ENCODE data around the gene KRT83.

GRCh38 chr12:52267266-52267665 lies 53.9 kb downstream of the KRT83 start:
- no peak for TF ChIP-seq NONO (IDR thresholded peaks at IDR 0.05)
- no peak for TF ChIP-seq NONO (CRISPR knock-in tag; conservative IDR thresholded peaks at IDR 0.05)
- no peak for TF ChIP-seq HNF4G (IDR thresholded peaks at IDR 0.05; ENCODE audit: borderline replicate concordance, low read depth, low read length)
- no peak for TF ChIP-seq HNF4G (CRISPR knock-in tag; IDR thresholded peaks at IDR 0.05; ENCODE audit: borderline replicate concordance, low read depth)
- TF ChIP-seq TMF1 (CRISPR knock-in tag; IDR thresholded peaks at IDR 0.05; ENCODE audit: low read depth) = no peak
- TF ChIP-seq, protein P1, sequence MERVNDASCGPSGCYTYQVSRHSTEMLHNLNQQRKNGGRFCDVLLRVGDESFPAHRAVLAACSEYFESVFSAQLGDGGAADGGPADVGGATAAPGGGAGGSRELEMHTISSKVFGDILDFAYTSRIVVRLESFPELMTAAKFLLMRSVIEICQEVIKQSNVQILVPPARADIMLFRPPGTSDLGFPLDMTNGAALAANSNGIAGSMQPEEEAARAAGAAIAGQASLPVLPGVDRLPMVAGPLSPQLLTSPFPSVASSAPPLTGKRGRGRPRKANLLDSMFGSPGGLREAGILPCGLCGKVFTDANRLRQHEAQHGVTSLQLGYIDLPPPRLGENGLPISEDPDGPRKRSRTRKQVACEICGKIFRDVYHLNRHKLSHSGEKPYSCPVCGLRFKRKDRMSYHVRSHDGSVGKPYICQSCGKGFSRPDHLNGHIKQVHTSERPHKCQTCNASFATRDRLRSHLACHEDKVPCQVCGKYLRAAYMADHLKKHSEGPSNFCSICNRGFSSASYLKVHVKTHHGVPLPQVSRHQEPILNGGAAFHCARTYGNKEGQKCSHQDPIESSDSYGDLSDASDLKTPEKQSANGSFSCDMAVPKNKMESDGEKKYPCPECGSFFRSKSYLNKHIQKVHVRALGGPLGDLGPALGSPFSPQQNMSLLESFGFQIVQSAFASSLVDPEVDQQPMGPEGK (CRISPR knock-in tag; IDR thresholded peaks at IDR 0.05) = no peak
- no peak for TF ChIP-seq NAIF1 (CRISPR knock-in tag; IDR thresholded peaks at IDR 0.05; ENCODE audit: borderline replicate concordance)
- no peak for TF ChIP-seq RBM39 (IDR thresholded peaks at IDR 0.05; ENCODE audit: low read depth, low read length, poor library complexity, severe bottlenecking)
- TF ChIP-seq, protein P2, sequence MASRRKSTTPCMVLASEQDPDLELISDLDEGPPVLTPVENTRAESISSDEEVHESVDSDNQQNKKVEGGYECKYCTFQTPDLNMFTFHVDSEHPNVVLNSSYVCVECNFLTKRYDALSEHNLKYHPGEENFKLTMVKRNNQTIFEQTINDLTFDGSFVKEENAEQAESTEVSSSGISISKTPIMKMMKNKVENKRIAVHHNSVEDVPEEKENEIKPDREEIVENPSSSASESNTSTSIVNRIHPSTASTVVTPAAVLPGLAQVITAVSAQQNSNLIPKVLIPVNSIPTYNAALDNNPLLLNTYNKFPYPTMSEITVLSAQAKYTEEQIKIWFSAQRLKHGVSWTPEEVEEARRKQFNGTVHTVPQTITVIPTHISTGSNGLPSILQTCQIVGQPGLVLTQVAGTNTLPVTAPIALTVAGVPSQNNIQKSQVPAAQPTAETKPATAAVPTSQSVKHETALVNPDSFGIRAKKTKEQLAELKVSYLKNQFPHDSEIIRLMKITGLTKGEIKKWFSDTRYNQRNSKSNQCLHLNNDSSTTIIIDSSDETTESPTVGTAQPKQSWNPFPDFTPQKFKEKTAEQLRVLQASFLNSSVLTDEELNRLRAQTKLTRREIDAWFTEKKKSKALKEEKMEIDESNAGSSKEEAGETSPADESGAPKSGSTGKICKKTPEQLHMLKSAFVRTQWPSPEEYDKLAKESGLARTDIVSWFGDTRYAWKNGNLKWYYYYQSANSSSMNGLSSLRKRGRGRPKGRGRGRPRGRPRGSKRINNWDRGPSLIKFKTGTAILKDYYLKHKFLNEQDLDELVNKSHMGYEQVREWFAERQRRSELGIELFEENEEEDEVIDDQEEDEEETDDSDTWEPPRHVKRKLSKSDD (CRISPR knock-in tag; IDR thresholded peaks at IDR 0.05; ENCODE audit: low read depth) = no peak
- TF ChIP-seq GMEB1 (CRISPR knock-in tag; IDR thresholded peaks at IDR 0.05; ENCODE audit: borderline replicate concordance) = no peak
- TF ChIP-seq FOSL1 (CRISPR knock-in tag; IDR thresholded peaks at IDR 0.05; ENCODE audit: borderline replicate concordance) = no peak

Measured in HepG2 (cell line).